Measurements from ENCODE around the gene TCF12. TPM values are rescaled to one million over a fixed set of nuclear protein-coding genes. Genes with fewer than 3 reads are reported as not detected.

TCF12 gene
- total and polyA plus RNA-seq, 2 donors (not counting 3 experiments of a cell fraction or from before 2014, with no cell fraction given): 72.1 to 133 TPM

- no peak overlapping the region for H3K9ac ChIP-seq (replicated peaks; ENCODE audit: extremely low read depth, insufficient read depth, low read length)
- H3K9me1 ChIP-seq (replicated peaks; ENCODE audit: control insufficient read depth, extremely low read depth, insufficient read depth, low read length): no peaks in the 10 kb centered on the region
- H3K27ac ChIP-seq (ENCODE audit: insufficient read depth, low read depth, low read length): no peak overlapping the region
- no peak overlapping the region for H3K4me3 ChIP-seq (replicated peaks in 1 of 3; ENCODE audit: insufficient read depth in 1 of 3, low read depth in 1 of 3, low read length in 3 of 3)
- H2AFZ ChIP-seq (ENCODE audit: low read depth, low read length): no peak overlapping the region
- no peak for TF ChIP-seq JUN (IDR thresholded peaks at IDR 0.05; ENCODE audit: borderline replicate concordance, insufficient read depth, insufficient read length, low read depth)
- CTCF ChIA-PET: no interaction called here
- H3K4me1 ChIP-seq (ENCODE audit: control insufficient read depth, extremely low read depth, insufficient read depth, low read length): no peaks in the 10 kb centered on the region
- H3K9me3 ChIP-seq (replicated peaks; ENCODE audit: control insufficient read depth, insufficient read depth, low read length): no peaks in the 10 kb centered on the region
- H3K4me2 ChIP-seq (ENCODE audit: insufficient read depth, low read length): no peak overlapping the region
- no peaks in the 10 kb centered on the region for H3K36me3 ChIP-seq (ENCODE audit: control insufficient read depth in 2 of 2, extremely low read depth in 1 of 2, insufficient read depth in 2 of 2, low read length in 2 of 2)
- dilution Hi-C loops (cut with MboI; ENCODE audit: extremely low pct_ligation_motif_present, low sequenced_read_pairs) (no loop called here), intact Hi-C loops (cut with micrococcal nuclease) (no loop called here)
- POLR2A ChIA-PET: no interaction called here
- DNase-seq (ENCODE audit: low read depth, low spot score) (no peak), FAIRE-seq (no peak)
- no peaks in the 10 kb centered on the region for H3K27me3 ChIP-seq (ENCODE audit: control insufficient read depth in 2 of 2, insufficient read depth in 2 of 2, low read length in 2 of 2)
- no peaks in the 10 kb centered on the region for H4K20me1 ChIP-seq (replicated peaks; ENCODE audit: control insufficient read depth, extremely low read depth, insufficient read depth, low read length)
- BruUV-seq (replicated peaks): no TSS peak
- no peaks in the 10 kb centered on the region for H3K79me2 ChIP-seq (ENCODE audit: control insufficient read depth, insufficient read depth, low read length)
Observed at GRCh38 chr15:56879502-56879901, 38.9 kb upstream of the TCF12 start.

GRCh38 chr15:56883088-56883487 is 35.4 kb upstream of the TCF12 start:
- Histone ChIP-seq H3K4me1 (ENCODE audit: control insufficient read depth, extremely low read depth, insufficient read depth, low read length) (peaks cover 12% of the 10 kb centered on the region), H3K27ac (ENCODE audit: insufficient read depth, low read depth, low read length) (no peak overlapping the region), H3K36me3 (ENCODE audit: control insufficient read depth in 2 of 2, extremely low read depth in 1 of 2, insufficient read depth in 2 of 2, low read length in 2 of 2) (no peaks in the 10 kb centered on the region), H3K9ac (replicated peaks; ENCODE audit: extremely low read depth, insufficient read depth, low read length) (no peak overlapping the region), H3K9me3 (replicated peaks; ENCODE audit: control insufficient read depth, insufficient read depth, low read length) (no peaks in the 10 kb centered on the region), H3K4me2 (ENCODE audit: insufficient read depth, low read length) (no peak overlapping the region), H3K79me2 (ENCODE audit: control insufficient read depth, insufficient read depth, low read length) (no peaks in the 10 kb centered on the region), H3K9me1 (replicated peaks; ENCODE audit: control insufficient read depth, extremely low read depth, insufficient read depth, low read length) (no peaks in the 10 kb centered on the region), H3K27me3 (ENCODE audit: control insufficient read depth in 2 of 2, insufficient read depth in 2 of 2, low read length in 2 of 2) (no peaks in the 10 kb centered on the region), H4K20me1 (replicated peaks; ENCODE audit: control insufficient read depth, extremely low read depth, insufficient read depth, low read length) (no peaks in the 10 kb centered on the region), H2AFZ (ENCODE audit: low read depth, low read length) (no peak overlapping the region), H3K4me3 (replicated peaks in 1 of 3; ENCODE audit: insufficient read depth in 1 of 3, low read depth in 1 of 3, low read length in 3 of 3) (no peak overlapping the region)
- no peak for DNase-seq (ENCODE audit: low read depth, low spot score)
- intact Hi-C loops (cut with micrococcal nuclease) (loop anchor here (10.0 kb wide), 1 partner anchor 332 kb away; no protein-coding TSS in a partner anchor), dilution Hi-C loops (cut with MboI; ENCODE audit: extremely low pct_ligation_motif_present, low sequenced_read_pairs) (no loop called here)
- TF ChIP-seq GATA2 (IDR thresholded peaks at IDR 0.05; ENCODE audit: insufficient read depth, insufficient read length, low read depth, low read length) (no peak), EZH2 (IDR thresholded peaks at IDR 0.05; ENCODE audit: borderline replicate concordance, low read depth, low read length, severe bottlenecking) (no peak), POLR2A (IDR thresholded peaks at IDR 0.05; ENCODE audit: low read depth, low read length) (no peak), POLR2AphosphoS5 (IDR thresholded peaks at IDR 0.05; ENCODE audit: insufficient read depth, low read depth, low read length) (no peak), FOS (IDR thresholded peaks at IDR 0.05; ENCODE audit: borderline replicate concordance, insufficient read depth, low read length) (no peak), MAX (IDR thresholded peaks at IDR 0.05; ENCODE audit: insufficient read depth, insufficient read length) (no peak)
- POLR2A ChIA-PET: no interaction called here
- BruUV-seq (replicated peaks): no TSS peak
- FAIRE-seq: no peak
- CTCF ChIA-PET: interaction anchor here (0.9 to 1.5 kb wide), 4 partner anchors 8 to 13 kb away, joined by 3 read pairs; no protein-coding TSS in a partner anchor
